H1 (cell line): Measurements from ENCODE around the gene ARAP3. TPM values are rescaled to one million over a fixed set of nuclear protein-coding genes. Genes with fewer than 3 reads are reported as not detected.

Experiments
- BRCA1 ChIP-seq: IDR thresholded peaks from 2 replicates; pipeline ENCODE4 v1.6.1; 2012; ENCODE audit warnings: low read depth, low read length, improper control_type of control experiment
- CTCF ChIP-seq, 3 experiments: IDR thresholded peaks; 1 replicate in 2 of 3; 2 replicates in 1 of 3; pipeline versions ENCODE4 v1.5.1 to v1.6.1; 2011; ENCODE audit warnings: low read length in 3 of 3, mild to moderate bottlenecking in 3 of 3, inconsistent platforms in 2 of 3, low read depth in 1 of 3, moderate library complexity in 1 of 3; ENCODE audit not compliant: insufficient read depth in 1 of 3; ENCODE audit errors: control extremely low read depth in 1 of 3
- EZH2 ChIP-seq: fragments of 200-600 bp; sonication (generic); IDR thresholded peaks from 2 replicates; pipeline ENCODE4 v1.7.1; 2012; ENCODE audit warnings: low read depth, mild to moderate bottlenecking, moderate library complexity, low read length, inconsistent platforms; ENCODE audit not compliant: severe bottlenecking
- FOSL1 ChIP-seq: IDR thresholded peaks from 2 replicates; pipeline ENCODE4 v1.6.1; 2011; ENCODE audit warnings: mild to moderate bottlenecking, low read depth, low read length, moderate library complexity; ENCODE audit not compliant: insufficient read depth
- MAX ChIP-seq: IDR thresholded peaks from 2 replicates; pipeline ENCODE4 v1.6.1; 2012; ENCODE audit warnings: inconsistent platforms
- SIN3A ChIP-seq, 2 experiments: IDR thresholded peaks in 1 of 2; conservative IDR thresholded peaks in 1 of 2; 2 replicates each; pipeline ENCODE4 v1.6.1; 2011 to 2012; ENCODE audit warnings: low read length in 2 of 2, improper control_type of control experiment in 1 of 2, low read depth in 1 of 2, mild to moderate bottlenecking in 1 of 2
- SIRT6 ChIP-seq: IDR thresholded peaks from one replicate; pipeline ENCODE4 v1.7.1; 2012; ENCODE audit warnings: low read length, inconsistent platforms
- SRF ChIP-seq: IDR thresholded peaks from 2 replicates; pipeline ENCODE4 v1.6.1; 2011; ENCODE audit warnings: mild to moderate bottlenecking, low read depth, low read length, moderate library complexity
- TBP ChIP-seq: IDR thresholded peaks from 2 replicates; pipeline ENCODE4 v1.6.1; 2011; ENCODE audit warnings: low read depth, low read length, improper control_type of control experiment
- polyA plus RNA-seq, 7 experiments: library from polyadenylated mRNA; depleted of rRNA in 3 of 7; stranded (reverse) in 5 of 7; unstranded in 2 of 7; fragments of >200 nt in 5 of 7; fragments of 200-250 nt in 2 of 7; gene quantifications; 1 replicate in 5 of 7; 2 replicates in 1 of 7; 4 replicates in 1 of 7; pipeline versions ENCODE4 v1.2.1 to v1.2.3, GENCODE V29; 2011 to 2013; ENCODE audit warnings: missing spikeins in 2 of 7, mixed read lengths in 2 of 7
- total RNA-seq: library from RNA; stranded (reverse); fragmentation: NEBNext Ultra II Directional; extraction: Animal tissue kit (Norgen Biotek cat#: 25700); gene quantifications from 2 replicates; pipeline ENCODE4 v1.2.1, GENCODE V29; 2021

Gene ARAP3
- total and polyA plus RNA-seq, 2 of the 8 experiments (the other 6 are each of a cell fraction or from before 2014, with no cell fraction given): 14.4 to 48.6 TPM

- 0 out of 4 replicates have a peak, but pooled peaks of 1 of the 2 experiments have one; percentile 42 for TF ChIP-seq SIN3A (conservative IDR thresholded peaks at IDR 0.05 in 1 of 2, IDR thresholded peaks at IDR 0.05 in 1 of 2; ENCODE audit: low read depth in 1 of 2, low read length in 2 of 2)
- no peak for TF ChIP-seq SIRT6
- TF ChIP-seq SRF: no peak
- TF ChIP-seq FOSL1: no peak
- no peak for TF ChIP-seq CTCF (IDR thresholded peaks at IDR 0.05; ENCODE audit: control extremely low read depth in 1 of 3, insufficient read depth in 1 of 3, low read depth in 1 of 3, low read length in 3 of 3)
- TF ChIP-seq MAX: no peak
- TF ChIP-seq BRCA1: no peak
- TF ChIP-seq EZH2: no peak
- 0 out of 2 replicates have a peak, but pooled peaks have one; percentile 9 for TF ChIP-seq TBP
Measured at GRCh38 chr5:141637123-141637766, 44.8 kb downstream of the ARAP3 start (continued).
